WTC11 (cell line): ENCODE results near the gene SEMA6C. TPM values are rescaled to one million over a fixed set of nuclear protein-coding genes. Genes with fewer than 3 reads are reported as not detected.

Experiments
- ATAC-seq: fragments of 200-7000 bp; cut with Tn5 transposase; 2 replicates; pipeline ENCODE4 v1.10.0; 2021; ENCODE audit warnings: mild to moderate bottlenecking, moderate library complexity
- CTCF ChIA-PET: fragments of 300-600 bp; sonication (Branson Sonifier 250); formaldehyde crosslinking; loops from one replicate; lab custom pipeline; 2021; ENCODE audit warnings: antibody characterized with exemption; lab: Charles Lee
- POLR2A ChIA-PET: fragments of 350-600 bp; sonication (Branson Sonifier 250); formaldehyde crosslinking; loops from one replicate; lab custom pipeline; 2021; ENCODE audit warnings: antibody characterized with exemption; lab: Charles Lee
- DNase-seq: peaks from one replicate; pipeline ENCODE4 v3.0.0; 2021; ENCODE audit warnings: low spot score
- H3K27ac Mint-ChIP-seq: 2 replicates; pipeline ENCODE4 v1.8.0; 2021; ENCODE audit warnings: mixed read lengths
- H3K27me3 Mint-ChIP-seq: 2 replicates; pipeline ENCODE4 v1.8.0; 2021; ENCODE audit warnings: low read depth, mild to moderate bottlenecking, moderate library complexity, mixed read lengths
- H3K36me3 Mint-ChIP-seq: 2 replicates; pipeline ENCODE4 v1.8.0; 2021; ENCODE audit warnings: mixed read lengths
- H3K4me1 Mint-ChIP-seq: 2 replicates; pipeline ENCODE4 v1.8.0; 2022; ENCODE audit warnings: mixed read lengths
- H3K4me3 Mint-ChIP-seq: 2 replicates; pipeline ENCODE4 v1.8.0; 2021; ENCODE audit warnings: mild to moderate bottlenecking, moderate library complexity, mixed read lengths
- H3K9me3 Mint-ChIP-seq: 2 replicates; pipeline ENCODE4 v1.8.0; 2021; ENCODE audit warnings: mixed read lengths
- AR ChIP-seq: fragments of 250-450 bp; sonication (Bioruptor Pico); IDR thresholded peaks from 2 replicates; pipeline ENCODE4 v1.9.0; 2021; ENCODE audit warnings: mild to moderate bottlenecking
- CREB1 ChIP-seq: sonication (generic); formaldehyde crosslinking; IDR thresholded peaks from 2 replicates; pipeline ENCODE4 v1.8.0; 2023; ENCODE audit warnings: mild to moderate bottlenecking, missing genetic modification reagents
- CTCF ChIP-seq: fragments of 200-600 bp; IDR thresholded peaks from 2 replicates; pipeline ENCODE4 v1.8.0; 2022; ENCODE audit warnings: antibody characterized with exemption
- FOXJ3 ChIP-seq: sonication (generic); formaldehyde crosslinking; IDR thresholded peaks from 2 replicates; pipeline ENCODE4 v1.9.0; 2021; ENCODE audit warnings: missing genetic modification reagents, mild to moderate bottlenecking, borderline replicate concordance
- FOXP4 ChIP-seq: sonication (generic); formaldehyde crosslinking; IDR thresholded peaks from 2 replicates; pipeline ENCODE4 v1.8.0; 2022; ENCODE audit warnings: mild to moderate bottlenecking, missing genetic modification reagents
- MLX ChIP-seq: sonication (generic); formaldehyde crosslinking; IDR thresholded peaks from 2 replicates; pipeline ENCODE4 v1.8.1; 2023; ENCODE audit warnings: mild to moderate bottlenecking, missing genetic modification reagents, moderate library complexity
- MYBL2 ChIP-seq: sonication (generic); formaldehyde crosslinking; IDR thresholded peaks from 2 replicates; pipeline ENCODE4 v1.8.1; 2023; ENCODE audit warnings: mild to moderate bottlenecking, moderate library complexity, missing genetic modification reagents
- NR2C2 ChIP-seq: sonication (generic); formaldehyde crosslinking; IDR thresholded peaks from 2 replicates; pipeline ENCODE4 v1.8.0; 2022; ENCODE audit warnings: mild to moderate bottlenecking, missing genetic modification reagents
- NR3C1 ChIP-seq: sonication (generic); formaldehyde crosslinking; conservative IDR thresholded peaks from 2 replicates; pipeline ENCODE4 v1.8.1; 2023; ENCODE audit warnings: low read depth, mild to moderate bottlenecking, missing genetic modification reagents
- SMAD4 ChIP-seq: sonication (generic); formaldehyde crosslinking; IDR thresholded peaks from 2 replicates; pipeline ENCODE4 v1.8.0; 2022; ENCODE audit warnings: mild to moderate bottlenecking, missing genetic modification reagents
- STAT6 ChIP-seq: sonication (generic); formaldehyde crosslinking; conservative IDR thresholded peaks from 2 replicates; pipeline ENCODE4 v1.8.1; 2023; ENCODE audit warnings: mild to moderate bottlenecking, low read depth, missing genetic modification reagents, moderate library complexity
- USF1 ChIP-seq: sonication (generic); formaldehyde crosslinking; IDR thresholded peaks from 2 replicates; pipeline ENCODE4 v1.8.0; 2022; ENCODE audit warnings: mild to moderate bottlenecking, missing genetic modification reagents
- ZNF138 ChIP-seq: sonication (generic); formaldehyde crosslinking; conservative IDR thresholded peaks from 2 replicates; pipeline ENCODE4 v1.8.1; 2022; ENCODE audit warnings: mild to moderate bottlenecking, moderate library complexity, missing genetic modification reagents
- ZNF219 ChIP-seq: sonication (generic); formaldehyde crosslinking; IDR thresholded peaks from 2 replicates; pipeline ENCODE4 v1.8.0; 2023; ENCODE audit warnings: missing genetic modification reagents, mild to moderate bottlenecking, borderline replicate concordance
- ZNF423 ChIP-seq: fragments of 250-450 bp; sonication (Bioruptor Pico); IDR thresholded peaks from 2 replicates; pipeline ENCODE4 v2.1.2; 2022; ENCODE audit warnings: mild to moderate bottlenecking, moderate library complexity
- total RNA-seq: library from RNA; stranded (reverse); gene quantifications from 3 replicates; pipeline ENCODE4 v1.2.3, GENCODE V29; 2021

SEMA6C gene
- total RNA-seq, 1 experiment from 2014 or later = 21.0 TPM

- TF ChIP-seq MYBL2 (CRISPR knock-in tag) = no peak
- TF ChIP-seq NR2C2 (CRISPR knock-in tag) = no peak
- TF ChIP-seq FOXP4 (CRISPR knock-in tag) = no peak
- no peak for TF ChIP-seq SMAD4 (CRISPR knock-in tag)
- TF ChIP-seq MLX (CRISPR knock-in tag) = no peak
- no peak for TF ChIP-seq FOXJ3
- TF ChIP-seq NR3C1 (CRISPR knock-in tag) = no peak
- no peak for TF ChIP-seq CTCF
- no peak for TF ChIP-seq ZNF423
- no peak for TF ChIP-seq ZNF138
- TF ChIP-seq USF1 (CRISPR knock-in tag) = no peak
- TF ChIP-seq ZNF219 (CRISPR knock-in tag) = no peak
- TF ChIP-seq CREB1 (CRISPR knock-in tag) = no peak
- TF ChIP-seq AR = no peak
- TF ChIP-seq STAT6 = no peak
- CTCF ChIA-PET = interaction anchor here (1.6 to 4.1 kb wide), 2 partner anchors 9 to 66 kb away, joined by 7 to 39 read pairs; partner anchors contain the start of gene TMOD4
- peaks cover 24% of the 10 kb centered on the region for H3K36me3 Mint-ChIP-seq
- peak overlapping the region; percentile 99 for H3K4me3 Mint-ChIP-seq
- POLR2A ChIA-PET = interaction anchor here (0.5 to 0.7 kb wide), 2 partner anchors 23 to 103 kb away, joined by 5 read pairs; partner anchors contain the start of gene VPS72
- ATAC-seq (peak; percentile 2), DNase-seq (no peak)
- no peaks in the 10 kb centered on the region; the same call in 1 of the 2 replicates for H3K27me3 Mint-ChIP-seq
- no peaks in the 10 kb centered on the region for H3K9me3 Mint-ChIP-seq
- peak overlapping the region; percentile 99 for H3K27ac Mint-ChIP-seq
- H3K4me1 Mint-ChIP-seq = peaks cover 15% of the 10 kb centered on the region
These were observed 20.1 kb upstream of the SEMA6C start for GRCh38 chr1:151166505-151166956.
